Measurements from ENCODE around the gene EIF5A. TPM values are rescaled to one million over a fixed set of nuclear protein-coding genes. Genes with fewer than 3 reads are reported as not detected.
A peak's percentile ranks its signal among the peaks of the same experiment; 100 is the strongest.
"Not testable (repeated sequence)": the region's sequence is repeated elsewhere in the genome, so short reads cannot be mapped to it uniquely, and the experiment has no call there.

EIF5A gene
- total RNA-seq, 1 experiment from 2014 or later: 1,147 TPM

- DNase-seq (ENCODE audit: low spot score): no peak
- in situ Hi-C loops (cut with HindIII; ENCODE audit: low sequenced_read_pairs): loop anchor here (10.0 kb wide), 1 partner anchor 102 kb away; no protein-coding TSS in a partner anchor
These were observed 19.6 kb downstream of the EIF5A start for GRCh38 chr17:7327056-7327455.

DNA sequence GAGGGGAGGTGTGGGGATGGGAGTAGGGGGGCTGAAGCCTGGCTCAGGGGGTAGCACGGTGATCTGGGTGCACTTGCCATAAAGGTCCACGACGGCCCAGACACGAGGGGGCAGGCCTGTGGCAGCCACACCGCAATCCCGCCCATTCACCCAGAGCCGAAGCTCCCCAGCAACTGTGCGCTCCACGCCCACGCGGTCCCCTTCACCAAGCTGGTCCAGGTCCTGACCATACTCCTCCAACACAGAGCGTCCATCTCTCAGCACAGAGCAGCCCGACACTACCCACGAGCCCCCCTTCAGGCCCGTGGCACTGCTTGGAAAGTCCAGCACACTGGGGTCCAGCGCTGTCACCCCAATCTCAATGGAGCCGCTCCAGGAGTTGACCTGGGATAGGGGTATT, 20.1 kb downstream of the EIF5A start:
- in situ Hi-C loops (cut with HindIII; ENCODE audit: low sequenced_read_pairs): loop anchor here (10.0 kb wide), 1 partner anchor 103 kb away; no protein-coding TSS in a partner anchor
- DNase-seq (ENCODE audit: low spot score): no peak

GRCh38 chr17:7328009-7328408, 20.6 kb downstream of the EIF5A start:
- DNase-seq (ENCODE audit: low spot score): no peak

GRCh38 chr17:7328840-7329373, 21.5 kb downstream of the EIF5A start, which contains the start of gene NEURL4:
NEURL4 (minus strand) TSS chr17:7329335; CDS start chr17:7329312, 23 bp downstream.
- in situ Hi-C loops (cut with HindIII; ENCODE audit: low sequenced_read_pairs): loop anchor here (10.0 kb wide), 1 partner anchor 104 kb away; no protein-coding TSS in a partner anchor
- DNase-seq (ENCODE audit: low spot score): no peak

More at GRCh38 chr17:7328009-7328408, 20.6 kb downstream of the EIF5A start:
- in situ Hi-C loops (cut with HindIII; ENCODE audit: low sequenced_read_pairs): loop anchor here (10.0 kb wide), 1 partner anchor 103 kb away; no protein-coding TSS in a partner anchor

- in situ Hi-C loops (cut with HindIII; ENCODE audit: low sequenced_read_pairs): loop anchor here (10.0 kb wide), 1 partner anchor 105 kb away; no protein-coding TSS in a partner anchor
- DNase-seq (ENCODE audit: low spot score): peak; percentile 98
These were observed 22.1 kb downstream of the EIF5A start for GRCh38 chr17:7329374-7329996.

DNA sequence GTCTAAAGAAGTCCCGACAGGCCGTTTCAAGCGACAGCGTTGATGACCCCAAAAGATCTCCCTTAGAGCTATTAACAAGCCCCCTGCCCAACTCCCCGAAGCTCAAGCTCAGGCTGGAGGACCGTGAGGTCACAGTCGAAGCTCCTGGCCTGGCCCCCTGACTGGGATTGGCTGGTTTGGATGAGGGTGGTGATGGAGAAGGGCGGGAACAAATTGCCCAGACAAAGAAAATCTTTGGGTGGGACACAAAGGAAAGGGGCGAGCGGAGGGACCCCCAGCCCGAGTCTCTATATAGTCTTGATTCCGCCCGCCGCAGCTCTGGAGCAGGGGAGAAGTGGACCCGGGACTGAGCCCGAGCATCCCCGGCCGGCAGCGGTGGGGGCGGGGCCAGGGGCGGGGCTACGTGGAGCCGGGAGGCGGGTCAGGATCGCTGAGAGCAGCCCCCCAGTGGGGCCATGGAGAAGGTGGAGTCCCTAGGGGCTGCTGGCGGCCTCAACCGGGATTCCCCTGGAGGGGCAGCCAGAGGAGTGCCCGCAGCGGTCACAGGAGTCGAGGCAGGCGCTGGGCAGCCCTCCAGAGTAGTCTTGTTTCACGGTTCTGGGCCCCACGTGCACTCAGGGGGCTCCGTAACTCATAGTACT, 22.7 kb downstream of the EIF5A start:
- in situ Hi-C loops (cut with HindIII; ENCODE audit: low sequenced_read_pairs): loop anchor here (10.0 kb wide), 1 partner anchor 105 kb away; no protein-coding TSS in a partner anchor
- peak; percentile 80 for DNase-seq (ENCODE audit: low spot score)

DNA sequence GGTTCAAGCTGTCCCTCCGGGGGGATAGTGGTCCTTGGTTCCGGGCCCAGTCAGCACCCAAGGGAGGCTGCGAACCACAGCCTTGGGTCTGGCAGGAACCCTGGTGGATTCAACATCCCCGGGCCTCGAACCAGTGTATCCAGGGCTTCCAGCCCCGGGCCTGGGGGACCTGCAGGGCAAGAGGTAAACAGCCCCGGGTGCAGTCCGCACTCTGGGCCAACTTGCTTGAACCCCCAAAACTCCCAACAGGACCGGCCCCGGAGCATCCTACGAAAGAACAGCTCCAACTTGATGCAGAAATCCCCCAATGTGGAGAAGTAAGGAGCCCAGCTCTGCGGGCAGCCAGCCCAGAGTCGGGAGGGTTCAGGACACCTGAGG, 23.2 kb downstream of the EIF5A start:
- no peak for DNase-seq (ENCODE audit: low spot score)
- in situ Hi-C loops (cut with HindIII; ENCODE audit: low sequenced_read_pairs): no loop called here

DNA sequence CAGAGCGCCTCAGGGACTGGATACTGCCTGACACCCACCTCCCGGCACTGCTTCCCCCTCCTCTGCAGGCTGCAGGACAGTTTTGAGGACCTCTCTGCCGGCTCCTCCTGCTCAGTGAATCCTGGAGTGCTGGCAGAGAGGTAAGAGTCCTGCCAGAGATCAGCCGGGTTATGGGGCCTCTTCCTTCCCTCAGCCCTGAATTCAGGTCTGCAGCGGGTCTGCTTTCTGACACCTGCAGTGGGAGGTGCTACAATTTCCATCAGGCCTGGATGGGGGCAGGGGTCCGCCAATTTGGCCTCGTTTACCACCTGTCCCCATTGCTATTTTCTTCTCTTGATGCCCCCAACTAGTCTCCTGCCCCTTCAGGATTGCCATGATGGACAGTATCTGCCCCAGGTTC, 24.7 kb downstream of the EIF5A start:
- no peak for DNase-seq (ENCODE audit: low spot score)
- in situ Hi-C loops (cut with HindIII; ENCODE audit: low sequenced_read_pairs): no loop called here

GRCh38 chr17:7332600-7333069, 25.2 kb downstream of the EIF5A start:
- in situ Hi-C loops (cut with HindIII; ENCODE audit: low sequenced_read_pairs): not testable (repeated sequence)

GRCh38 chr17:7334938-7335538, 27.6 kb downstream of the EIF5A start:
- DNase-seq (ENCODE audit: low spot score): no peak
- in situ Hi-C loops (cut with HindIII; ENCODE audit: low sequenced_read_pairs): no loop called here

More at GRCh38 chr17:7332600-7333069, 25.2 kb downstream of the EIF5A start:
- DNase-seq (ENCODE audit: low spot score): not testable (repeated sequence)

GRCh38 chr17:7335765-7336164, 28.3 kb downstream of the EIF5A start:
- in situ Hi-C loops (cut with HindIII; ENCODE audit: low sequenced_read_pairs); DNase-seq (ENCODE audit: low spot score): not testable (repeated sequence)

GRCh38 chr17:7336240-7337175, 29.1 kb downstream of the EIF5A start, which contains the start of gene ACAP1:
ACAP1 (plus strand) TSS chr17:7336529; CDS start chr17:7336735, 206 bp downstream.
- DNase-seq (ENCODE audit: low spot score): no peak
- in situ Hi-C loops (cut with HindIII; ENCODE audit: low sequenced_read_pairs): no loop called here

DNA sequence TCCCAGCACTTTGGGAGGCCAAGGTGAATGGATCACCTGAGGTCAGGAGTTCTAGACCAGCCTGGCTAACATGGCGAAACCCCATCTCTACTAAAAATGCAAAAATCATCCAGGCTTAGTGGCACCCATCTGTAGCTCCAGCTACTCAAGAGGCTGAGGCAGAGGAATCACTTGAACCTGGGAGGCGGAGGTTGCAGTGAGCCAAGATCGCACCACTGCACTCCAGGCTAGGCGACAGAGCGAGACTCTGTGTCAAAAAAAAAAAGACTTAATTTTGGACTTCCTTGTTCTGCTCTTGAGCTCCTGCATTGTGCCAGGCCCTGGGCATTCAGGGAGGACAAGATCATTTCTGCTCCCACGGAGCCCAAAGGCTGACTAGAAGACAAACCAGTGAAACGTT, 30.2 kb downstream of the EIF5A start:
- in situ Hi-C loops (cut with HindIII; ENCODE audit: low sequenced_read_pairs); DNase-seq (ENCODE audit: low spot score): not testable (repeated sequence)

DNA sequence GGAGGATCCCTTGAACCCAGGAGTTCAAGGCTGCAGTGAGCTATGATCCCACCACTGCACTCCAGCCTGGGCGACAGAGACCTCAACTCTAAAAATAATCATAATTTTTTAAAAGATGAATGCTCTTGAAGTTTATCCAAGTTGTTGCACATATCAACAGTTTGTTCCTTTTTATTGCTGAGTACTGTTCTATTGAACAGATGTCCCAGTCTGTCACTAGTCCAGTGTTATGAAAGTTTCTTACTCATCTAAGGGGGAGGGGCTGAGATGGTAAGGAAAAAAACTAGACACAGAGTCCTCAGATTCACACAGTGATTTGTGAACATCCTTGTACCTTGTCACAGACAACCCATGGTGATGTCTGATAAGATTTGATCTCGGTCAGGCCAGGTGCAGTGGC, 32.8 kb downstream of the EIF5A start:
- DNase-seq (ENCODE audit: low spot score): no peak
- in situ Hi-C loops (cut with HindIII; ENCODE audit: low sequenced_read_pairs): no loop called here

DNA sequence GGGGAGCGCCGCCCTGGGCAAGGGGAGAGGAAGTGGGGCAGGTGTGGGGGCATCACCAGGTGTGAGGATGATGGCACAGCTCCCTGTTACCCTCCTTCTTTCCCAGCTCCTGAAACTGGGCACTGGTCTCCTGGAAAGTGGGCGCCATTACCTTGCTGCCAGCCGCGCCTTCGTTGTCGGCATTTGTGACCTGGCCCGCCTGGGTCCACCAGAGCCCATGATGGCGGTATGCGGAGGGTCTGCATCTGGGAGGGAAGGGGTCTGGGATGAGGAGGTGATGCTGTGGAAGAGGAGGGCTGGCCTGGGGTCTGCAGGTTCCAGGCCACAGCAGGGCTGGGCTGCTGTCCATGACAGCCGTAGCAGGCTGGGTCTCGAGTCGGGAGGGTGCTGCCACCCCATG, 34.4 kb downstream of the EIF5A start:
- in situ Hi-C loops (cut with HindIII; ENCODE audit: low sequenced_read_pairs): no loop called here

DNA sequence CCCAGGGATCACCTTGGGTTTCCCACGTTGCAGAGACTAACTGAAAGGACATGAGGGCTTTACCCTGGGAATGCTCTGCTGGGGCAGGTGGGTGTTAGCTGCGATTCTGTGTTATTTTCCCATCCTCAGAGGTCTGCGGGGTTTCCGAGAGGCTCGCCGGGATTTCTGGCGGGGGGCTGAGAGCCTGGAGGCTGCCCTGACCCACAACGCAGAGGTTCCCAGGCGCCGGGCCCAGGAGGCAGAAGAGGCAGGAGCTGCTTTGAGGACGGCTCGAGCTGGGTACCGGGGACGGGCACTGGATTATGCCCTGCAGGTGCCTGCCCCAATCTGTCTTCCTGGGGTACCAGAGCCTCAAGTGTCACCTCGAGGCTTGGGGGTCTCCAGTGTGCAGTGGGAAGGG, 35.8 kb downstream of the EIF5A start:
- in situ Hi-C loops (cut with HindIII; ENCODE audit: low sequenced_read_pairs): no loop called here

More for the DNA sequence above, 34.4 kb downstream of the EIF5A start:
- DNase-seq (ENCODE audit: low spot score): no peak

GRCh38 chr17:7346761-7347614, 39.6 kb downstream of the EIF5A start:
- in situ Hi-C loops (cut with HindIII; ENCODE audit: low sequenced_read_pairs): no loop called here
- DNase-seq (ENCODE audit: low spot score): no peak

More for the DNA sequence above, 35.8 kb downstream of the EIF5A start:
- DNase-seq (ENCODE audit: low spot score): no peak
